Central memory CD8-positive, alpha-beta T cell (primary cell): ENCODE data around the gene PPY.
A peak's percentile ranks its signal among the peaks of the same experiment; 100 is the strongest.

ENCODE experiments used
- ATAC-seq: fragments of 150-1000 bp; cut with Tn5 transposase; replicated peaks from 2 replicates; pipeline ENCODE4 v1.10.0; 2022; ENCODE audit warnings: mild to moderate bottlenecking, moderate FRiP score, moderate number of reproducible peaks; ENCODE audit not compliant: poor library complexity, severe bottlenecking; ENCODE audit errors: extremely low read depth
- DNase-seq, 2 donors: peaks; one replicate each; pipeline ENCODE4 v3.0.0; 2021; ENCODE audit warnings: low spot score in 2 of 2
- H3K27ac Mint-ChIP-seq: one replicate; pipeline ENCODE4 v1.8.0; 2022; ENCODE audit warnings: low read depth, mild to moderate bottlenecking, moderate library complexity, mixed read lengths
- H3K27me3 Mint-ChIP-seq: one replicate; pipeline ENCODE4 v1.8.0; 2022; ENCODE audit warnings: mixed read lengths
- H3K36me3 Mint-ChIP-seq: one replicate; pipeline ENCODE4 v1.8.0; 2022; ENCODE audit warnings: mild to moderate bottlenecking, moderate library complexity, mixed read lengths; ENCODE audit not compliant: insufficient read depth
- H3K4me1 Mint-ChIP-seq: one replicate; pipeline ENCODE4 v1.8.0; 2022; ENCODE audit warnings: mixed read lengths
- H3K4me3 Mint-ChIP-seq: one replicate; pipeline ENCODE4 v1.8.0; 2022; ENCODE audit warnings: mild to moderate bottlenecking, moderate library complexity, mixed read lengths
- H3K9me3 Mint-ChIP-seq: one replicate; pipeline ENCODE4 v1.8.0; 2022; ENCODE audit warnings: mixed read lengths

Gene PPY

DNA sequence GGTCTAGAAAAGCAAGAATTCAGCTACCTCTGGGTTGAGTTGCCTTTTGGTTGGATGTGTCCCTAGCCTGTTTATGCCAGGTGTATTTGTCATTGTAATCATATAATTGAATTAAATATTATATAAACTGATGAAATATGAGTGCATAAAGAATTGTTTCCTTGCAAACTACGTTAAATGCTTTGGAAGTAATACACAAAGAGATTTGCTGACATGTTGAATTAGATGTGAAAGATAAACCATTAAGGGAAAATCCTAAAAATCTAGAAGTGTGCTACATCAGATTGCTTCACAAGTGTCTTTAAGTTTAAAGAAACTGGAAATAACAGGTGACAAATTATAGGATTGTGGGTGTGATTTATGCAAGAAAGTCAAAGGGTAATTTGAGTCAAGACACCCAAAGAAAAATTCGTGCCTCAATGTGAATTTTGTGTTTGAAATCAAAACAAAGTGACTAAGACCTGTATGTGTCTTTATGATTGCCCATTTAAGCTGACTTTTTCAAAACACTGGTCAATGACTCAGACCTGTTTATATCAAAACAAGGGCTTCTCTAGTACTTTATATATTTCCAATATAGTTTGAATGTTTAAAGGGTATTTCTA is 16.6 kb upstream of the PPY start:
- ATAC-seq = no peak
- H3K4me1 Mint-ChIP-seq = no peaks in the 10 kb centered on the region

DNA sequence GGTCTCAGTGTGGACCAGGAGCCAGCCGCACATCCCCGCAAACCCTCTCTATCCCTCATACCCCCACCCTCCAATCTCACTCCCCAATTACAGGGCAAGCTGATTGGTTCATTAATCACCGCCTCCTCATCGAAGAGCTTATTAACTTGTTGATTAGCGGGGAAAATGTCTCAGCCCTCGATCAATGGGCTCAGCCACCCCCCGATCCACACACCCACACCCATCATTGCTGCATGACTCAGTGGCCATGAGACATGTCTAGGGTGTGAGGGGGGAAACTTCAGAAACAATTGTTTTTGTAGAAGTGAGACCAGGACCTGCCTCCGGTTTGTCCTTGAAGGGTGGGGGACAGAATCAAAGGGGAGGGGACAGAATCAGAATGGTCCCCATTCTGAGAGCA is 13.9 kb upstream of the PPY start:
- no peak for ATAC-seq
- Mint-ChIP-seq H3K4me3 (no peak overlapping the region), H3K4me1 (peaks cover 9% of the 10 kb centered on the region), H3K9me3 (no peaks in the 10 kb centered on the region), H3K27me3 (peaks cover 52% of the 10 kb centered on the region), H3K27ac (no peak overlapping the region), H3K36me3 (no peaks in the 10 kb centered on the region)
- no peak for DNase-seq

More for the DNA sequence above, 16.6 kb upstream of the PPY start:
- peaks cover 44% of the 10 kb centered on the region for H3K27me3 Mint-ChIP-seq
- H3K9me3 Mint-ChIP-seq = no peaks in the 10 kb centered on the region
- H3K4me3 Mint-ChIP-seq = no peak overlapping the region
- H3K27ac Mint-ChIP-seq = no peak overlapping the region
- peaks cover 1% of the 10 kb centered on the region for H3K36me3 Mint-ChIP-seq
- DNase-seq = no peak

DNA sequence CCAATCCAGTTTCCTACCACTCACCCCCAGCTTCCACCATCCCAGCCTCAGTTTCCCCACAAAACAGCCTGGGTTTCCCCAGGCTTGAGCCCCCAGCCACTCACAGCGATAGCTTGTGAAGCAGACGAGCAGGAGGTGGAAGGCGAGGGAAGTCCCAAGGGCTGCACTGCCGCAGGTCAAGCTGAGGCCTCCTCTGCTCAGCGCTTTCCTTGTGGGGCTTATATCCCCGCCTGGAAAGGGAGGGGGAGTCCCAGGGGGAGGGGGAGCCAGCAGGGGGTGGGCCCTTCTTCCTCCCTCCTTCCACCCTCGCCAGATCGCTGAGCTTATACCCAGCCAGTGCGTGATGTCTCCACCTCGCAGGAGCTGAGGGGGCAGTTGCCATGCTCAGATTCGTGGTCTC is 11.5 kb upstream of the PPY start, which contains the start of gene PYY:
Gene PYY, minus strand, starts transcription at position 195 of the 400 bp plus-strand sequence. CDS start 457 bp downstream, outside the sequence.
- peaks cover 68% of the 10 kb centered on the region for H3K27me3 Mint-ChIP-seq
- H3K27ac Mint-ChIP-seq = no peak within 1 kb of the TSS
- H3K4me3 Mint-ChIP-seq = peak within 1 kb of the TSS; percentile 18
- DNase-seq (no peak), ATAC-seq (no peak)
- no peaks in the 10 kb centered on the region for H3K36me3 Mint-ChIP-seq
- H3K4me1 Mint-ChIP-seq = peaks cover 9% of the 10 kb centered on the region
- H3K9me3 Mint-ChIP-seq = no peaks in the 10 kb centered on the region

DNA sequence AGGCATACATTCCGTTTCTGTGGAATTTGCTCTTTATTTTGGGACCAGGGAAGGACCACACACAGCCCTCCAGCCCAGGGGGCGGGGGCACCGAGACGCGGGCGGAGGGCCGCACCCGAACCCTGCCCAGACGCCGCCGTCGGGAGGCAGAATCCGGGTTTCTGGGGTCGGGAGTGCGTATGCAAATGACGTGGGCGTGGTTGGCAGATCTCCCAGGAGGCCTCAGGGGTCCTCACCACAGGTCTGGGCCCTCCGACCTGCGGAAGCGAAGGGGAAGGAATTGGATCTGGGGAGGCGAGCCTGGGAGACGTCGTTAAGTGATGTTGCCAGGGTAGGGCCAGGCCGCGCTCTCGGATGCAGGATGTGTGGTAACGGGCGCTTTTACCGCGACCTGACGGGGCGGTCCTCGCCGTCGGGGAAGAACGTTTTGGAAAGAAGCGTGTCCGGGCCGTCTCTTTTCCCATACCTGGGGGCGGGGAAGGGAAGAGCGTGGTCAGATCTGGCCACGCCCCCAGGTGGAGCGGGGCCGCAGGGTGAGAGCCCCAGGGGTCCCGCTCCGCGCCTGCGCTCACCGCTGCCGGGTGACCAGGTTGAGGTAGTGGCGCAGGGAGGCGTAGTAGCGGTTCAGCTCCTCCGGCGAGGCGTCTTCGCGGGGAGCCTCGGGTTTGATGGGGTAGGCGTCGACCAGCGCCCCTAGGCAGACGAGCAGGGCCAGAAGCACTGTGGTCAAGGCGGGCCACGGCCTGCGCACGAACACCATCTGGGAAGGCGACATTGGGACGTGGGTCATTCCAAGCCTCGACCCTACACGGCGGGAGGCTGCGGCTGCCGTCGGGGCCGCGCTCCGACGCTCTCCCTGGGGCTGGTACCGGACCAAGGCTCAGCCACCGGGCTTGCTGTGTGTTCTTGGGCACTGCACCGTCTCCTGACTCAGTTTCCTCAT is 10.7 kb upstream of the PPY start:
- H3K4me1 Mint-ChIP-seq = peaks cover 9% of the 10 kb centered on the region
- peak overlapping the region; percentile 18 for H3K4me3 Mint-ChIP-seq
- H3K36me3 Mint-ChIP-seq = no peaks in the 10 kb centered on the region
- no peak for DNase-seq
- no peaks in the 10 kb centered on the region for H3K9me3 Mint-ChIP-seq
- no peak for ATAC-seq
- no peak overlapping the region for H3K27ac Mint-ChIP-seq
- H3K27me3 Mint-ChIP-seq = peaks cover 68% of the 10 kb centered on the region

DNA sequence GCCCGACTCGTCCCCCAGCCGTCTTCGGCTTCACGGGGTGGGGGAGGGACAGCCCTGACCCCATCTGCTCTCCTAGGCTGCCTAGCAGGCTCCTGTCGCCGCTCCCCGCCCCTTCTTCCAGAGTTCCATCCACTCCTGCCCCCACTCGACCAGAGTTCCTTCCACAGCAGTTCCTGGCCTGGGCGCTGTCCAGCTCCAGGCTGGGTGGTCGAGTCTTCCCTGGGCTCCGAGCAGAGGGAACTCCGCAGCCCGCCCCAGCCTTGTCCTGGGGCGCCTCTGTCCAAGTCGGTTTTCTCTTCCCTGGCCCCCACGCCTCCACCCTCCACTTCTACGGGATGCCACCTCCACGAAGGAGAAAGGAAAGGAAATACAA is 10.1 kb upstream of the PPY start:
- peaks cover 68% of the 10 kb centered on the region for H3K27me3 Mint-ChIP-seq

DNA sequence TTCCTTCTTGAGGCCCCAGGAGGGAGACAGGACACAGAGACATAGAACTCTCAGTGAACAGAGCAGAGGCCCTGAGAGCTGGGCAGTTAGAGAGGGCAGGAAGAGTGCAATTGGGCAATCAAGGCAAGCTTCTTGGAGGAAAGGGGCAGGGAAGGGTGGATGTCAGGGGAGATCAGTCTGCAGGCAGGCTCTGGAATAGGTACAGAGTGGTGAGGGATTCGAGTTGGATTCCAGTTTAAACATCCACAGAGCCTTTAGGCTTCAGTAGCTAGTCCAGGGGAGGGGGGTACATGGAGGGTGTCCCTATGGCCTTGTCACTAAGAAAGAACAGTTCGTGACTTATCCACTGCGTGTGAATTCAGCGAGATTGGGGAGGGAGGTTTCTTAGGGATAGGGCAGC is 9.5 kb upstream of the PPY start:
- no peak for ATAC-seq
- Mint-ChIP-seq H3K27me3 (peaks cover 68% of the 10 kb centered on the region), H3K36me3 (no peaks in the 10 kb centered on the region), H3K27ac (no peak overlapping the region), H3K9me3 (no peaks in the 10 kb centered on the region), H3K4me3 (no peak overlapping the region), H3K4me1 (peaks cover 9% of the 10 kb centered on the region)
- no peak for DNase-seq

More for the DNA sequence above, 10.1 kb upstream of the PPY start:
- Mint-ChIP-seq H3K9me3 (no peaks in the 10 kb centered on the region), H3K27ac (no peak overlapping the region), H3K4me1 (peaks cover 9% of the 10 kb centered on the region), H3K36me3 (no peaks in the 10 kb centered on the region), H3K4me3 (peak overlapping the region; percentile 18)
- no peak for ATAC-seq
- no peak for DNase-seq

DNA sequence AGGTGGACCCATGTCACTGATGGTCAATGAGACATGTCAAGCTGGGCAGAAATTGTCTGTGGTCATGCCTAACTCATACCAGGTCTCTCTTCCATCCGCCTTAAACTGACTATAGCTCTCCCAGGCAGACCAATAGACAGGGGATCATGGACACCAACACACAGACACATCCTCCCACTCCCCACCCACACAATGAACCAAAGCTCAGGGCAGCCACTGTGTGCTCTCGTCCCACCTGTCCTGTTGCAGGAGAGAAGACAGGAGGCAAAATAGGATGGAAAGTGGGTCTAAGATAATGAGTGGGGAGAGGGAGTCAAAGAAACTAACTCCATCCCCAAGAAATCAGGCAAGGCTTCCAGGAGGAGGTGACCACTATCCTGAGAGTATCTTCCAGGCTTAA is 8.3 kb upstream of the PPY start:
- ATAC-seq (no peak), DNase-seq (no peak)
- H3K9me3 Mint-ChIP-seq = no peaks in the 10 kb centered on the region
- H3K27me3 Mint-ChIP-seq = peaks cover 72% of the 10 kb centered on the region
- no peak overlapping the region for H3K27ac Mint-ChIP-seq
- H3K36me3 Mint-ChIP-seq = no peaks in the 10 kb centered on the region
- H3K4me1 Mint-ChIP-seq = peaks cover 9% of the 10 kb centered on the region
- H3K4me3 Mint-ChIP-seq = no peak overlapping the region

DNA sequence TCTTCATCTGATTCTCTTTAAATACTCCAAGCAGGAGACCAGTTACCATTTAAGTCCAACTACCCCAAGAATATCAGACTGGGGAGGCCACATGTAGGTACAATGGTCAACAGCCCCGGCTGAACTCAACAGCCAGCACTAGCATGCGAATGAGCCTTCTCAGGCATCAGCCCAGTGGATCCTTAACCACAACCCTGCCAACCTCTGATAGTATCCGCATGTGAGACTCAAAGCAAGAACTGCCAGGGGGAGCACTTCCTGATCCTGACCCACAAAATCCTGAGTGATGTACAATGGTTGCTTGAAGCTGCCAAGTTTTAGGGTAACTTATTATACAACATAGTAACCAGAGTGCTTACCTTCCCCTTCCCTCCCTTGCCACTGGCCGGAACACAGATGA is 7.5 kb upstream of the PPY start:
- Mint-ChIP-seq H3K9me3 (no peaks in the 10 kb centered on the region), H3K36me3 (no peaks in the 10 kb centered on the region), H3K27me3 (peaks cover 66% of the 10 kb centered on the region), H3K4me1 (peaks cover 9% of the 10 kb centered on the region), H3K27ac (no peak overlapping the region), H3K4me3 (no peak overlapping the region)
- DNase-seq = no peak
- no peak for ATAC-seq

DNA sequence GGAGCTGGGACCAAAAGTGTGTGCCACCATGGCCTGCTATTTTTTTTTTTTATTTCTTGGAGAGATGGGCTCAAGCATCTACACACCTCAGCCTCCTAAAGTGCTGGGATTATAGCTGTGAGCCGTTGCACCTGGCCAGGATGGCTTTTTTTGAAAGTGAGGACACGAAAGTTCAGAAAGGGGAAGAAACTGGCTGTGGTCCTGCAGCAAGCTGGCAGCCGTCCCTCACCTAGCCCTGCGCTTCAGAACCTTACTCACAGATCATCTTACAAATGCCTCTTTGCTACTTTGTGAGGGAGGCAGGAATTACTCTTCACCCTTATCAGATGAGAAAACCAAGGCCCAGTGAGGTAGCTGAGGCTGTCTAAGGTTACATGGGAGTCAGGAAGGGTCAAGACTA is 4.5 kb upstream of the PPY start:
- no peak for ATAC-seq
- peaks cover 41% of the 10 kb centered on the region for H3K27me3 Mint-ChIP-seq

DNA sequence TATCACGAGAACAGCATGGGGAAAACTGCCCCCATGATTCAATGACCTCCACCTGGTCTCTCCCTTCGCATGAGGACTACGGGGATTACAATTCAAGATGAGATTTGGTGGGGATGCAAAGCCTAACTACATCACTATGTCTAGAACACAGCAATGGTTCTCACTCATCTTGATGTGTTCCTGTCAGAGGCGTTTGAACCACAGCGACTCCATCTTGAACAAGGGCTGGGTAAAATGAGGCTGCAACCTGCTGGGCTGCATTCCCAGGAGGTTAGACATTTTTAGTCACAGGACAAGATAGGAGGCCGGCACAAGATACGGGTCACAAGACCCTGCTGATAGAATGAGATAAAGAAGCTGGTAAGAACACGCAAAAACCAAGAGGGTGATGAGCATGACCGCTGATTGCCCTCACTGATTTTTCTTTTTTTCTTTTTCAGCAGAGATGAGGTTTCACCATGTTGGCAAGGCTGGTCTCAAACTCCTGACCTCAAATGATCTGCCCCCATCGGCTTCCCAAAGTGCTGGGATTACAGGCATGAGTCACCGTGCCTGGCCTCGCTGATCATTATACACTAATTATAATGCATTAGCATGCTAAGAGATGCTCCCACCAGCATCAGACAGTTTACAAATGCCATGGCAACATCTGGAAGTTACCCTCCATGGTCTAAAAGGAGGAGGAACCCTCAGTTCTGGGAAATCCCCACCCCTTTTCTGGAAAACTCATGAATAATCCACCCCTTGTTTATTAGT is 3.0 kb upstream of the PPY start:
- no peak for ATAC-seq
- no peaks in the 10 kb centered on the region for H3K9me3 Mint-ChIP-seq
- H3K36me3 Mint-ChIP-seq = no peaks in the 10 kb centered on the region
- no peak overlapping the region for H3K27ac Mint-ChIP-seq
- H3K27me3 Mint-ChIP-seq = peaks cover 25% of the 10 kb centered on the region
- H3K4me1 Mint-ChIP-seq = no peaks in the 10 kb centered on the region
- H3K4me3 Mint-ChIP-seq = no peak overlapping the region
- no peak for DNase-seq

More for the DNA sequence above, 4.5 kb upstream of the PPY start:
- no peak for DNase-seq
- no peak overlapping the region for H3K4me3 Mint-ChIP-seq
- no peaks in the 10 kb centered on the region for H3K4me1 Mint-ChIP-seq
- H3K9me3 Mint-ChIP-seq = no peaks in the 10 kb centered on the region
- H3K27ac Mint-ChIP-seq = no peak overlapping the region
- no peaks in the 10 kb centered on the region for H3K36me3 Mint-ChIP-seq

DNA sequence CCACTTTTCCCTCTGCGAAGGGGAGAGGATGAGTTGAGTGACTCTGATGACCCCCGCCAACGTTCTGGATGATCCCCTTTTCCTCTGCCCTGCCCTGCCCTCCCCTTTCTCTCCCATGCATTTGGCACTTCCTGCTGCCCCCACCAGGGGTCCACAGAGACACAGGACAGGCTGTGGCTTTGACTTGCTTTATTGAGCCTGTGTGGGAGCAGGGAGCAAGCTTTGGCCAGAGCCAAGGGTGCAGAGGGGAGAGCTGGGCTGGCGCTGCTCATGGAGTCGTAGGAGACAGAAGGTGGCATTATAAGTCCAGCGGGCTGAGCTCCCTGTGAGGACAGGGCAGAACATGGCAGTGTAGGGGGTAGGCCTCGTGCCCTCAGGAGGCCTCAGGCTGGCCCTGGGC is 1.6 kb downstream of the PPY start:
- peaks cover 1% of the 10 kb centered on the region for H3K36me3 Mint-ChIP-seq
- no peaks in the 10 kb centered on the region for H3K9me3 Mint-ChIP-seq
- DNase-seq (no peak), ATAC-seq (no peak)
- H3K27ac Mint-ChIP-seq = no peak overlapping the region
- H3K4me3 Mint-ChIP-seq = no peak overlapping the region
- peaks cover 3% of the 10 kb centered on the region for H3K27me3 Mint-ChIP-seq
- H3K4me1 Mint-ChIP-seq = peaks cover 5% of the 10 kb centered on the region

DNA sequence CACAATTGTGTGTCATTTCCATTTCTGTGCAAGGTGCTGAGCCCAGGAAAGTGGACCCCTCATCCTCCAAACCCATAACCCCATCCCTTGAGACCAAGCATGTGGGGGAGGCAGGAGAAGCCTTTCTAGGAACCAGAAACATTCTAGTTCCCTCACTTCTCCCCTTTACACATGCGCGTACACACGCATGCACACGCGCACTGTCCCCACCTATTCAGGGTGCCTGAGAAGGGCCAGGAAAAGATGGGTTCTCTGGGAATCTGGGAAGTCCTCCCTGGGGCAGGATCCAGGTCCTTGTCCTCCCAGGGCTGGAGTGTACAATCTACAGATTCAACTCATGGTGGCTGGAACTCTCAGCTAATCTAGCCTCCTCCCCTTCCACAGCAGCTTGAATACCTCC is 2.4 kb downstream of the PPY start:
- Mint-ChIP-seq H3K27ac (no peak overlapping the region), H3K4me3 (peak overlapping the region; percentile 69), H3K27me3 (no peaks in the 10 kb centered on the region), H3K36me3 (peaks cover 1% of the 10 kb centered on the region), H3K9me3 (no peaks in the 10 kb centered on the region), H3K4me1 (peaks cover 5% of the 10 kb centered on the region)
- DNase-seq (no peak), ATAC-seq (no peak)
